NB4 (cell line): Measurements from ENCODE around the gene SUCLG2.

Experiments used
- POLR2A ChIP-seq: IDR thresholded peaks from 2 replicates; pipeline ENCODE4 v1.6.1; 2011; ENCODE audit warnings: mild to moderate bottlenecking; ENCODE audit not compliant: insufficient read length; ENCODE audit errors: extremely low read depth
- TF ChIP-seq, protein P1 (sequence below): IDR thresholded peaks from 2 replicates; pipeline ENCODE4 v1.6.1; 2011; ENCODE audit warnings: low read depth, low read length
- TF ChIP-seq, protein P2 (sequence below): IDR thresholded peaks from one replicate; pipeline ENCODE4 v1.5.1; 2012; ENCODE audit warnings: low read depth, low read length

DNA sequence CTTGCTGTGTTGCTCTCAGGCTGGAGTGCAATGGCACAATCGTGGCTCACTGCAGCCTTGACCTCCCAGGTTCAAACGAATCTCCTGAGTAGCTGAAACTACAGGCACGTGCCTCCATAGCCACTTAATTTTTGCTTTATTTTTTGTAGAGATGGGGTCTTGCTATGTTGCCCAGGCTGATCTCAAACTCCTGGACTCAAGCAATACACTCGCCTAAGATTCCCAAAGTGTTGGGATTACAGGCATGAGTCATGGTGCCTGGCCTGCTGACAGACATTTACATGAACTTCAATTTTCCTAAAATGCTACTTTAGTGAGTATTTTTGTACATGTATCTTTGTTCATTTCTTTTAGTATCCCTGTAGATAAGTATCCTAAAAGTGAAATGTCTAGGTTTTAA lies 132.3 kb downstream of the SUCLG2 start:
- no peak for TF ChIP-seq POLR2A
- TF ChIP-seq, protein P1, sequence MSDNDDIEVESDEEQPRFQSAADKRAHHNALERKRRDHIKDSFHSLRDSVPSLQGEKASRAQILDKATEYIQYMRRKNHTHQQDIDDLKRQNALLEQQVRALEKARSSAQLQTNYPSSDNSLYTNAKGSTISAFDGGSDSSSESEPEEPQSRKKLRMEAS = no peak
- TF ChIP-seq, protein P2, sequence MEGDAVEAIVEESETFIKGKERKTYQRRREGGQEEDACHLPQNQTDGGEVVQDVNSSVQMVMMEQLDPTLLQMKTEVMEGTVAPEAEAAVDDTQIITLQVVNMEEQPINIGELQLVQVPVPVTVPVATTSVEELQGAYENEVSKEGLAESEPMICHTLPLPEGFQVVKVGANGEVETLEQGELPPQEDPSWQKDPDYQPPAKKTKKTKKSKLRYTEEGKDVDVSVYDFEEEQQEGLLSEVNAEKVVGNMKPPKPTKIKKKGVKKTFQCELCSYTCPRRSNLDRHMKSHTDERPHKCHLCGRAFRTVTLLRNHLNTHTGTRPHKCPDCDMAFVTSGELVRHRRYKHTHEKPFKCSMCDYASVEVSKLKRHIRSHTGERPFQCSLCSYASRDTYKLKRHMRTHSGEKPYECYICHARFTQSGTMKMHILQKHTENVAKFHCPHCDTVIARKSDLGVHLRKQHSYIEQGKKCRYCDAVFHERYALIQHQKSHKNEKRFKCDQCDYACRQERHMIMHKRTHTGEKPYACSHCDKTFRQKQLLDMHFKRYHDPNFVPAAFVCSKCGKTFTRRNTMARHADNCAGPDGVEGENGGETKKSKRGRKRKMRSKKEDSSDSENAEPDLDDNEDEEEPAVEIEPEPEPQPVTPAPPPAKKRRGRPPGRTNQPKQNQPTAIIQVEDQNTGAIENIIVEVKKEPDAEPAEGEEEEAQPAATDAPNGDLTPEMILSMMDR = no peak
